LoVo (cell line): Measurements from ENCODE around the gene MMP15.
A peak's percentile ranks its signal among the peaks of the same experiment; 100 is the strongest.

Source experiments
- DNase-seq: peaks from one replicate; pipeline ENCODE4 v3.0.0-alpha.2; 2016; ENCODE audit warnings: low spot score

The MMP15 gene

DNA sequence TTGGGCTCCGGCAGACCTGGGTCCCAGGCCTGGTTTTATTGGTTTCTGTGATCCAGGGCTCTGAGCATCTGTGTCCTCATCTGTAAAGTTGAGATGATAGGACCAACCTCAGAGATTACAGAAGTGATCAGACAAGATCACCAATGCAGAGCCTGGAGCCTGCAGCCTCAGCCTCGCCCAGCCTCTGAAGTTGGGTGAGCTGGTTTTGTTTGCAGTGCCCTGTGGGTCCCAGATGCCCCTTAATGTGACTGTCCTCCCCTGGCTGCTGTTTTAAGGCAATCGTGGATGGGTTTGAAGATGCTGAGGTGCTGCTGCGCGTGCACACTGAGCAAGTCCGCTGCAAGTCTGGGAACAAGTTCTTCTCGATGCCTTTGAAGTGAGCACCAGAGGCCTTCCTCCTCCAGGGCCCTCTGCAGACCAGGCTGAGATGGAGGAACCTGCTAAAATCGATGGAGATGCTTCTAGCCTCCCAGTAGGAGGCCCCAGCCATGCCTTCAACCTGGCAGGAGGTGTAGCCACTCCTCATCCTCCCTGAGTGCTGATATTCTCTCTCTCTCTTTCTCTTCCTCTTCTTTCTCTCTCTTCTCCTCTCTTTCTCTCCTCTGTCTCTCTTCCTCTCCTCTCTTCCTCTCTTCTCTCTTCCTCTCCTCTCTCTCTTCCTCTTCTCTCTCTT is 5.6 kb upstream of the MMP15 start:
- no peak for DNase-seq

DNA sequence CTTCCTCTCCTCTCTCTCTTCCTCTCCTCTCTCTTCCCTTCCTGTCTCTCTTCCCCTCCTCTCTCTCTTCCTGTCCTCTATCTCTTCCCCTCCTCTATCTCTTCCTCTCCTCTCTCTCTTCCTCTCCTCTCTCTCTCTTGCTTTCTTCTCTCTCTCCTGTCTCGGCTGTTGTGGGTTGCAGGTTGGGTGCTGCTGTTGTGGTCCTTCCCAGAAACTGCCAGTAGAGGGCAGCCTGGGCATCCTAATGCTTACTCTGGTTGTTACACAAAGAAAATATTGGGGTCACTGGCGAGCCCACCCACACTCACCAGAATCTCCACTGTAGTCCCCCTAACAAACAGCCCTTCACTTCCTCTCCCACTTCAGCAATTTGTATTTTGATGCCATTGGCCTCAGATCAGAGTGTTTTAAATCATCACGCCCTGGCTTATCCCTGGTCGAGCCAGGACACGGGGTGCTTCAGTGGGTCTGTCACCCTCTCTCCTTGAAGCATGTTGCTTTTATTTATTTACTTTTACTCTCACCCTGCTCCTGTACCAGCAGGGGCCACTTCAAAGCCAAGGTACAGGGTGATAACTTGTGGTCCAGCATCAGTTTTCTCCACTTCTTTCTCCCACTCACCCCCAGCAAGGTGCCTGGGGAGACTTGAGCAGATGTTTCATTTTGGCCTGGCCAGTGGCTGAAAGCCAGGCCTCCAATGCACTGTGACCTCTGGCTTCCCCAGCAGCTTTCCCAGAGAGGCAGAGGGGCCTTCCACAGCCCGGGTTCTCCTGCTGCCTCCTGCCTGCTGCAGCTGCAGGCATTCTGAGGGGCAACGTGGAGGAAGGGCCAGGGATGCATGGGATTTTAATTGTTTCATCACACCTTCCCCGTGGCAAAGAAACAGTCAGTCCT is 4.7 kb upstream of the MMP15 start:
- no peak for DNase-seq

DNA sequence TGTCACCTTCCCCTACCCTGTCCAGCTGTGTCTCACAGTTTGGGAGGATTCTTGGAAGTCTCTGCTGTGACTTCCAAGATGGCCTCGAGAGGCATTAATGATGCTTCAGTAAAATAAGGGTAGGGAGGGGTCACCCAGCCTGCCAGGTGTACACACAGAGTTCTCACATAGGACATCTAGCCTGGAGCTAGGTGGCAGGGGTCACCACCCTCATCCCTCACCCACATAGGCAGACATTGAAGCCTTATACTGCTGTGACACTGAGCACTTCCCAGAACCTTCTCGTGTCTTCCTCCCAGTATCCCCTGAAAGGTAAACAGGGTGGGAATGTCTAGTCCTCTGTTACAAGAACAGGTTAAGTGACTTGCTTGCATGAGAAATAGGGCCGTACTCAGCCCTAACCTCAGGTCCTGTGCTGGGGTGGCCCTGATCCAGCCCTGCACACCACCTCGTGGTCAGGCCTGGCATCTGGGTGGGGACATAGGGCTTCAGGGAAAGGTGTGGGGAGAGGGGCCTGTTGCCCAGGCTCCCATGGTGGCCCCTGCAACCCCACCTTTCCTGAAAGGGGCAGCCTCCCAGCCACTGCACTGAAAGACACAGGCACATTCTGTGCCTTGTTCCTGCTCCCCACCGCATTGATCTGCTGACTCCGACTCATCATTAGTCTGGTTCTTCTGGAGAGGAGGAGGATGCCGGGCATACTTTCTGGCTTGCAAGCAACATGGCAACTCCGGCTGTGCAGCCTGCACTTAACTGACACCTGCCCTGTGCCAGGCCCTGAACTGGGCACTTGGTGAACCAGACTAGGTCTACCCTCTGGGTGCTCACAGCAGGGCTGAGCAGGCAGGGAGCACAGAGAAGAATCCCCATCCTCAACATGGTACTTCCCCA is 3.6 kb upstream of the MMP15 start:
- DNase-seq: no peak

DNA sequence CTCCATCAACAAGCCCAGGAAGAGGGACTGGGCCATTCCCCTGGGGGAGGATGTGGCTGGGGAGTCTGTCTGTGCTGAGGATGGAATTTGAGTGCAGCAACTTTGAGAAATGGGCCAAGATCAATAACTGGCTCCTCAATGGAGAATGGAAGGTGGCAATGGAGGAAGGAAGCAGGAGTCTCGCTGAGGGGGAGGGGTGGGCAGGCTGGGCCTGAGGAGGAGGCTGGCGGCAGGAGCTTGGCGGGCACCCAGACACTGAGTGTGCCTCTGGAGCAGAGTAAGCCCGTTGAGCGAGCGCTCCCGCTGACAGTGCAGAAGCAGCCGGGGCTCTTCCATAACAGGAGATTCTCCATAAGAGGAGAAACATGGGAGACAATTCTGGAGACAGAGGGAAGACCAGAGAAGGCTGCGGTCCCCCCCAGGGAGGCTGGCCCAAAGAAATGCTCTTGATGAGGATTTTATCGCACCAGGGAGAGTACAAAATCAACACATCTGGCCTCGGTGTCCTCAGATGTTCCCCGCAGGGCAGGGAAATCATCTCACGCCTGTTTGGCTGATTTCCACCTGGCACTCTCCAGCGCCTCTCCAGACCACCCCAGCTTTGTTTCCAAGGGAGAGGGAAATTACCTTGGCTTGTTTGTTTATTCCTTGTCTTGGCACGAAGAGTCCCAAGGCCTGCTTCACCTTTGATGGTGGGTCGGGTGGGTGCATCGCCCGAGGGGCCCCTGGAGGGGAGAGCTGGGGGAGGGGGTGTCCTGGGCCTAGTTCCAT is 2.8 kb upstream of the MMP15 start:
- no peak for DNase-seq

DNA sequence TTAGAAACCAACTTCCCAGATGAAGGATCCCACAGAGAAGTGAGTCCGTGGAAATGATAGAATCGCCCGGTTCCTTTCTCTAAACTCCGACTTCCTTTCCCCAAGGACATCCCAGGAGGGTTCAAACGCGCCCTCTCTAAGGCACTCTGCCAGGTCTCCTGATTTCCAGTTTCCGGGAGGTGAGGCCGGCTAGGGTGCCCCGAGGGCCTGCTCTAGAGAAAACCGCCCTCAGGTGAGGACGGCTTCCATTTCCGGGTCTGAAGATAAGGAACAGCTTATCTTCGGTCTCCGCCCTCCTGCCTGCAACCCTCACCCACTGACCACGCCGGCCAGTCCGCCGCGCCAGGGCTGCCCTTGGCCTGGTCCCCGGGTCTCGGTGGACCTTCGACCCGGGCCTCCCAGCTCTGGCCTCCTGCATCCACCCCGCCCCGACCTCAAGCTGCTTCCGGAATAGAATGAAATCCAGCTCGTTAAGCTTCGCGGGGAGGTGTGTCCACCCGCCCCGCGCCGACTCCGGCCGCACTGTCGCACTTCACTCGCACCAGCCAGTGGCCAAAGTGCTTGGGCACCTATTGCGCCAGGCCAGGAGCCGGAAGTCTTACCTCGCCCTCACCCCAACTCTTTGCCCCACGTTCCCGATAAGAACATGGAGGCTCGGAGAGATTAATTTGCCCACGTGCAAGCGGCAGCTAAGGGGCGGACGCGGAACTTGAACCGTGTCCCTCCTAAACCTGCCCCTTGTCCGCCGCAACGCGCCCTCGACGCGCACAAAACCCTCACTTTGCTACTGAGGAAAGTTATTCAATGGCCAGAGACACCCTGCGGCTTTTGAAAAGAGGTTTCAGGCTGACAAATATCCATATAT is 836 bp upstream of the MMP15 start:
- DNase-seq: peak; percentile 85

DNA sequence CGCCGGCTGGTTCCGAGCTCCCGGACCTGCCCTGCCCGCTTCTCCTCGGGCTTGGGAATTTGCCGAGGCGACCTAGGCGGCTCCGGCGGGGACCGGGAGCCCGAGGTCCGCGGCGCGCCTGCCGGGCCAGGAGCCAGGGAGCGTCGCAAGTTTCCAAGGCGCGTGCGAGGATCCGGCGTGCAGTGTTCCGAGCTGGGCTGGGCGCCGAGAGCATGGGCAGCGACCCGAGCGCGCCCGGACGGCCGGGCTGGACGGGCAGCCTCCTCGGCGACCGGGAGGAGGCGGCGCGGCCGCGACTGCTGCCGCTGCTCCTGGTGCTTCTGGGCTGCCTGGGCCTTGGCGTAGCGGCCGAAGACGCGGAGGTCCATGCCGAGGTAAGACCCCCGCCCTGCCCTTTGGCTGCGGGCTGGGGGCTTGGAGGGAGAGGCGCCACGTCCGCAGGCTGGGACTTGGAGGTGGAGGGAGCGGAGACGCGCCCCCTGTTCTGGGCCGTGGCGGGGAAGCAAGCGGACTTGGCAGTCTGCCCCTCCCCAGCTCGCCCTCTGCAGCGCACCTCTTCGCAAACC is 668 bp downstream of the MMP15 start:
- peak; percentile 34 for DNase-seq

DNA sequence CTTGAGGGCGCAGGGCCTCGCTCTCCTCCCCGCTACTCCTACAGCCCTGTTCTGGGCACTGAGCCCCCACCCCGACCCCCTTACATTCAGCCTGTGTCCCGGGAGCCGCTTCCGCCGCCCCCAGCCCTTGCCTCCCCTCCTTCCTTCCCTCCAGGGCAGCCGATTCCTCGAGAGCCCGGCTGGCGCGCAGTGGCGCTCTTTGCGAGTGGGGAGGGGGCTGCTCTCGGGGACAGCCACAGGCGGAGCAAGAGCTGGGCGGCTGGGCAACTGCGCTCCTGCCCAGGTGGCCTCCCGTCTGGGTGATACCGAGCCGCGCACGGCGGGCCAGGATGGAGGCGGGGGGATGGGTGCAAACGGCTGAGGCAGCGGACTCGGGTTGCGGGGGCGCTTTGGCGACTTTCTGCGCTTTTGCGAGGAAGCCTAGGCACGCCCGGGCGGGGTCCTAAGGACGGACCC is 1.2 kb downstream of the MMP15 start:
- DNase-seq: no peak

DNA sequence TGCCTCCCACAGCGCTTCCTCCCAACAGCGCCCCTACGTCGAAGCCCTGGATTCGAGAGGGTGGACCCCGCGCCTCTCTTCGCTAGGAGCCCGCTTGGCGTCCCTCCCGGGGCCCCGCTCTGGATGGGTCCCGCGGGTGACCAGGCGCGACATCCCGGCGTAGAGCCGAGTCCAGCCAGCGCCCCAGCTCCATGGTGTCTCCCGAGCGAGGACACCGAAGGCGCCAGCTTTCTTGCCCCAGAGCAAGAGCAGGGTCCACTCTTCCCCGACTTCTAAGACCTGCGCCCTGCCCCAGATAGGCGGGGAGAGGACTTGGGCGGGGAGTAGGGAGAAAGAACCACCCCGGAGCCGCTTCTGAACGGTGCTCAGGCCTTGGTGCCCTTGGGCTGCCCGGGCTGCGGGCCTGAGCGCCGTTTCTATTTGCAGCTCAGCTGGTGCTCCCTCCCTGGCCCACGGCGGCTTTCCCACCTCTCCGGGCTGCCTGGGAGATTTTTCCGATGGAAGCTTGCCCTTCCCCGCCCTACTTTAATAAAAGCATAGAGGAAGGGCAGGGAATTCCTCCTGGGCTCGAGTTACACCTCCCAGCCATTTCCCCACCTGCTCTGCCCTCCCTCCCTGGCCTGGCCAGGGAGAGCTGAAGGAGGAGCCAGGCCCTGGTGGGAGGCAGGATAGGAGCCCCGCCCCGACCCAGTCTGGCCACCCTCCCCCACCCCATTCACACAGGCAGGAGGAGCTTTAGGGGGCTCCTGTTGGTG is 1.8 kb downstream of the MMP15 start:
- DNase-seq: peak; percentile 37

DNA sequence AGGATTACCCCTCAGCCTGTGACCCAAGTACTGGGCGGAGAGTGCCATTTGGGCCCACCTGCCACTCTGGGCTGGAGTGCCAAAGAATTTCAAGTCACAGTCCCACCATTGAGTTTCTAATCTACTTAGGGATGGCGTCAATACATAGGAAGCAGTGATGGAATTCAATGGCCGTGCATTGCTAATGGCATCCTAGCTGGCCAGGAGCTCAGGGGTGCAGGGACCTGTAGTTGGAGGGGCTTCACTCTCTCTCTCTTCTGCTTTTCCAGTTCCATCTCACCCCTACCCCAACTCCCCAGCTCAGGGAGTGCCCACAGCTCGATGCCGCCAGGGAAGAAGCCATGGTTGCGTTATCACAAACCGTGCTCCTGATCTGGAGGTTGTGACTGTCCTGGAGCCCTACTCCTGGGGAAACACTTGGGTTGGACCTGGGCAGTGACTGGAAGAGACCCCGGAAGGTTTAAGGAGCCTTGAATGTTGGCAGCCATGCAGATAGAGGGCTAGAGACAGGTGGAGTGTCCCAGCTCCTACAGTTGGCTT is 2.4 kb downstream of the MMP15 start:
- DNase-seq: no peak

DNA sequence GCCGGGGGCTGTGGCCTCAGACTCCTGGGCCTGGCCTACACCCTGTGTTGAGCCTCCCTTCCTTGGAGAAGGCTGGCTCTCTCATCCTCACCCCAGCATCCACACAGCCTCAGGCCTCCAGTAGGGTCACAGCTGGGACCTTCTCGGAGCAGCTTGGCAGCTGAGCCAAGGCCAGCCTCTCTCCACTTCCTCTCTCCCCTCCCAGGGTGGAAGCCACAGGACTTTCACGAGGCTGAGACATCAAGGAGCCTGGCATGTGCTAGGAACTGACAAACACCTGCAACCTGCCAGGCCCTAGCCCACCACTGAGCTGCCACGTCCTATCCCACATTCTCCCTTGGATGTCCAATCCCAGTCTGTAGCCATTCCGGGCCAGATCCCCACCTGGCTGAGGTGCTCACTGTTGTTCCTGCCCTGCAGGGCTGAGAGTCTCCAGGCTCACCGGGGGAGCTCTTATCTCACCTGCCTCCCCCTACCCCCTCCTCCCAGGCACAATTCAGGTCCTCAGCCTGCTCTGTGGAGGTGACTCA is 3.1 kb downstream of the MMP15 start:
- DNase-seq: no peak

DNA sequence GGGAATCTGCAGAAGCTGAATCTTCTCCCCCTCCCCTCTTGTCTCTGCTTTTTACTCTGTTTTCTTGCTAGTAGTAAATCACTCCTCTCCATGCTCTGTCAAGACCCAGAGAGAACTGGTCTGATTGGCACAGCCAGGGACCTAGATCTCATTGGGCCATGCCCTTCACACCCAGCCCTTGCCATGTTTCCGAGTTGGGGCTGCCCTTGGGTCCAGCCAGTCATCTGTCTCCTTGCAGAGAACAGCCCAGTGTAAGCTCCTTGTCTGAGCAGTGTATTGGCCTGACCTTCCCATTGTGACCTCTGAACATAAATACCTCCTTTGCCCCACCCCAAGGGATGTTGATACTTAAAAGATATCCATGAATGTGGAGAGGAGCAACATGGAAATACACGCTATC is 3.9 kb downstream of the MMP15 start:
- no peak for DNase-seq

DNA sequence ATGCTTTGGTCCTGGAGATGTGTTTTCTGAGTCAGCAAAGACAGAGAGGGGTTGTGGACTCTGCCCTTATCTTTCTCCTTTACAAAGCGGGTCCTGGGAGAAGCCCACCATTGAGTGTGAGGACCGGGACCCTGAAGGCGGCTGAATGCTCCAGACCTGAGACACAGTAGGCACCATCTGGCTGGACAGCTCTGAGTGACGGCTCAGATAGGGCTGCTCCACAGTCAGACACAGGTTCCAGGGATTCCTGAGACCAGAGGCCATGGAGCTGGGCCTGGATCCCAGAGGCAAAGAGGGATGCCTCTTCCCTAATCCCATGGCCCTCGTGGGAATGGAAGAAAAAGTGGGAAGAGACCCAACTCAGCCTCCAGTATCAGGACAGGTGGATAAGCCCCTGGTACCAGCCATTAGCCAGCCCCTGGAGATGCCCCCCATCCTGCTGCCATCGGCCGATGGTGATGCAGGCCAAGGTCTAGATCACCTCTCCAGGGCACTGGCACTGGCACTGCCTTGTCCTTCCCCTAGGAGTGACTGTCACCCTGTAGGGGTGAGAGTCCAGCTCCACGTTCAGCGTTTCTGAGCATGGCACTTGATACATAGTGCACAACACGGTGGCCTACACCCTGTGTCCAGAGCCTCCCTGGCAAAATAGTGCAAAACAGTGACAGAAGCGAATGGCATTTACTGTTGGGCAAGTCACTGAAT is 4.7 kb downstream of the MMP15 start:
- DNase-seq: no peak

DNA sequence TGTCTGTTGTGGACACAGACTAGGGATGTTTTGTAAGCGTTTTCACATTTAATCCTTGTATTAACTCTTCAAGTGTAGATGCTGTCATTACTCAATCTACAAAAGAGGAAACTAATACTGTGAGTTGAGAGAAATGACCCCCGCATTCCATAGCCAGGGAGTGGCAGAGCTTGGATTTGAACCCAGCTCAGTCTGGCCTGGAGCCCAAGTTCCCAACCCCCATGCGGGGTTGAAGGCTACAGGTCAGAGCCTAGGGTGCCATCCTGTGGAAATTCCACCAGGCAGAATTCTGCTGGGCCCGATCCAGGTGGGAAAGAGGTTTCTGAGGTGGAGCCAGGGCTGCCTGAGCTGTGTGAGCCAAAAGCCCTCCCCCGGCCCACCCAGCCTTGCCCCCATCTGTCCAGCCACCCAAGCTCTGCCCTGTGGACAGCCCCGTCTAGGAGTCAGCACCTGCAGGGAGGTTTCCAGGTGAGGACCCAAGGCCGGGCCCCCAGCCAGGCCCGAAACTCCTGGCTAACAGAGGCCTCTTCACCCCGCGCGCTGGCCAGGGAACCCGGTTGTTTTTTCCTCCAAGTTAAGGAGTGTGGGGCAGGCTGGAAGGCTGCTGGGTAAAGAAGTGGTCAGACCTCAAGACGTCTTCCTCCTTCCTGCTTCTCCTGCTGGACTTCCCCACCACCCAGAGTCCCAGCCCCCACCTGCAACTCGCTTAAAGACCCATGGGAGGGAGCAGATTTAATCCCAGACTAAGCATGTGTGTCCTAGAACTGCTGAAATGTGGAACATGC is 5.7 kb downstream of the MMP15 start:
- no peak for DNase-seq

DNA sequence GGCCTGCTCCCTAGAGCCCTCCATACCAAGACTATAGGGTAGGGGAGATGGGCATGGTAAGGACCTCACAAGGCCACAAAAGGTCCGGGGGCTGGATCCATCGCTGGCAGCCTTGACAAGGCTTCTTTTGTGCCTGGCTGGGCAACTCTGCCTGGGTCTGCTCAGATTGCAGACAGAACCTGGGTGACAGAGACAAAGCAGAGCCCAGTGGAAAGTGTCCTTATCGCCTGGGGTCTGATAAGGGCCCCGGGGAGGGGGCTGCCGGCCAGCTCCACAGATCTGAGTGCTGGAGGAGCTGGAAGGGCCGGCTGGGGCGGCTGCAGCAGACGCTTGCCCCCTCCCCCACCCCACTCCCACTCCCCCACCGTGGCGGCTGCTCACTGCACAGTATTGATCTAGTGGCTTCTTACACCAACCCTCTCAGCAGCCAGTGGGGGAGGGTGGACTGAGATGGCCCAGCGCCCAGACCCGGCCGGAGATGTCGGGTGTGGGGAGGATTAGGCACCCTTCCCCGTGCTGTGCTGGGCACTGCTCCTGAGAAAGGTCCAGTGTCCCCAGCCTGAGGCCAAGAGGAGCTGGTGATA is 7.2 kb downstream of the MMP15 start:
- DNase-seq: no peak

DNA sequence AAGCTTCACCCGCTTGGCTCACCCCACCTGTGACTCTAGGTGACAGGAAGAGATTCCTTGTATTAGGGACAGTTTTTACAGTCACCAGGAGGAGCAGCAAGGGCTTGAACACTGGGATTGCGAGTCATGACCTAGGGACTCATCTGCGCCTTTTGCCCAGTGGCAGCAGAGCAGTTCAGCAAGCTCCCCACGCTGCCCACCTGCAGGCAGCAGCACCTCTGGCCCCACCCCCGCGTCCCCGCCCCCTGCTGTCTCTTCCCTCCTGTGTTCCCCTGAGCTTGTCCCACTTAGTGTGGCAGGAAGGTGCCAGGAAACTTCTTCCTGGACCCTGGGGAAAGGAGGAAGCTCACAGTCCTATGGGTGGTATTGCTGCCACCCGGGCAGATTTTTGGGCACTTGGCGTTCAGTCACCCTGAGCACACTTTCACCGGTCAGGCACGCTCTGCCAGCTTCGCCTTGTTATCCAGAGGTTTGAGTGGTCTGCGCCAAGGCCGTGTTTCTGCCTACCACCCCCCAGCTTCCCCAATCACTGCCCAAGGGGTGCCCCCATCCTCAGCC is 8.7 kb downstream of the MMP15 start:
- DNase-seq: no peak

DNA sequence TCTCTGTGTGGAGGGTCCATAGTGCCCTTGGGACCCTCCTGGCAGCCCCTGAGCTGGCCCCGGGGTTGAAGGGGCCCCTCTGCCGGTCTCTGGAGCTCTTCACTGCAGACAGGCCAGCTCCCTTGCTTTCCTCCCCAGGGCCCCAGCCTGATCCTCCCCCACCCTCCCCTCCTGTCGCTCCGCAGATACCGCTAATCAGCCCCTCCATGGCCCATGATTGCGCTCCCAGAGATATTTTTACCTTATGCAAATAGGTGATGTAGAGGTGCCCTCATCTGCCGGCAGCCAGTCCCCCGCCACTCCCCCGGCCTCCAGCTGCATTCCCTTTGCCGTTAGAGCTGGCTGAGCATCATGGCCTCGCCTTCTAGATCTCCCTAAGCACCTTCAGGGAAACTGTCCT is 9.2 kb downstream of the MMP15 start:
- no peak for DNase-seq
